NCI-H748 (cell line): Measurements from ENCODE around the gene PXDN.
"Not testable (repeated sequence)": the region's sequence is repeated elsewhere in the genome, so short reads cannot be mapped to it uniquely, and the experiment has no call there.

ENCODE experiments used
- DNase-seq: peaks from one replicate; lab custom pipeline; 2025; ENCODE audit not compliant: unreplicated experiment; lab: John Stamatoyannopoulos, UW

Gene PXDN

DNA sequence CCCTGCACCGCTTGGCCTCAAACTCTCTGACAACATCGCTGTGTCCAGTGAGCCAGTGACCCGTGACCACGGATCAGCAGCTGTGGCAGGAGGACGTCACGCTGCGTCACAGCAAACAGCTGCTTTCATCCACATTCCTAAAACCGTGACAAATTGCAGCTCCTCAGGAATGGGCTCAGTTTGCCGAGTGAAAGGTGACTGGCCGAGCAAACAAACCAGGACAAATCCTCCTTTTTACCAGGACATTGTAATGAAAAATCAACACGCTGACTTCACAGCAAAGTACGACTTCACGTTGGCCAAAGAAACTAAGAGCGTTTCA is 57.6 kb downstream of the PXDN start:
- DNase-seq, result peak; percentile 32

DNA sequence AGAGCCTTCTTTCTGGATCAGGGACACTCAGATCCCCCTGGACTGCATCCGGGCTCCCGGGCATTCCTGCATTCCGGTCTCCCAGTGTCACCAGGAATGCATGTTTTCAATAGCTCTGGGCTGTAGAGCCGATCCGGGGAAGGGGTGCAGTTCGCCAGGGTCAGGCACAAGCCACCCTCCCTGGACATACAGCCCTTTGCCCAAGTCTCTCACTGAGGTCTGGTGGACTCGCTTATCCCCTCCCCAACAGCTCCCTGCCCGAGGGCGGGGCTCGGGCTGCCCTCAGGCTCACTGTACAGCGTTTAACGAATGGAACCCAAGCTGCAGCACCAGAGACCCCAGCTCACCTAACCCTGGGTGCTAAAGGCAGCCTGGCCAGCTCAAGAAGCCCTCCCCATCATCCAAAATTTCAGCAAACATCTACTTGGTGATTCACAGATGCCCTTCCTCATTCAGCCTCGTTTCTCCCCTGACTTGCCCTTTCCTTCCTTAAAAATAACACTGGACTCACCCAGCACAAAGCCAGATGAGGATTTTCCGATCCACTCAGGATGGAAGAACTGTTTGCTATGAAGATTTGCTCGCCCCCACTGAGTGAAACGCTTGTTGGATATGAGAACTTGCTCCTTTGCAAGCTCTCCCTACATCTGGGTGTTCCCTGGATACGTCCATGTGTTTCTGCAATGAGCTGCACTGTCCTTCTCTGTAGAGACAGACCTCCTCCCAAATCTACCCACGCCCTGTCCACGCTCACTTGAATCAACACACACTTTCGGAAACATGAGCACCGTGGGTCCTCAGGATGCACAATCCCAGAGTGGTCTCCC is 58.1 kb downstream of the PXDN start:
- DNase-seq, result no peak

DNA sequence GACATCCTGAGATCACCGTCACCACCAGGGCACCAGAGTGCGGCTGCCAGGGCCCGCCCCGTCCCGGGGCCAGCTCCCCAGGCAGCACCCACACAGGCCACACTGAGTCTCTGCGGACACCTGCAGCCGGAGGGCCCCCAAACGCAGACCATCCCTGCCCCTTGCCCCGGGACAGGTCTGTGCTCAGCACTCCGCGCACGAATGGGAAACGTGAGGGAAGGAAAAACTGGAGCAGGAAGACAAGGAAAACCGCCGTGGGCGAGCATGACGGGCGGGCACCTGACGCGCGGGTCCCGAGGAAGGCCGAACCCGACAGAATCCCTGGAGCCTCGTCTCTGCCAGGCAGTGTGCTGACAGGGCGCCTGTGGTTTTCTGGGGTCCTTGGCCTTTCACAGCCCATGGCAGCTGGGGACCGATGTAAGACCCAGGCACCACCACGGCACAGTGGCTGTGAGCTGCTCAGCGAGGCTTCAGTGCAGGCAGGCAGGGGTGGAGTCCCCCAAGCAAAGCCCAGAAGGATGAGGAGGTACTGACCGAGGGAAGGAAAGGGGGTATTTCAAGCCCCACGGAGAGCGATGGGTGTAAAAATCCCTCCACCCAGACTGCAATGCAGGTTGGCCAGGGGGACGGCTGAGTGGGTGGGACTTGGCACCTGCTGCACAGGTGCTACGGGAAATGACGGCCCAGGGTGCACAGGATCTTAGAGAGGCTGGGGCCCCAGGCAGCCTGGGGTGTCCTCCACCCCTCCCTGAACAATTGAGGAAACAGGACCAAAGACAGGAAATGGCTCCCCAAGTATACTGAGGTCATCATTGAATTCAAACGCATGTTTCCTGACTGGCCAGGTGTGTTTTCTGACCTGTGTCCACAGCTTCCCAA is 59.0 kb downstream of the PXDN start:
- no peak for DNase-seq

DNA sequence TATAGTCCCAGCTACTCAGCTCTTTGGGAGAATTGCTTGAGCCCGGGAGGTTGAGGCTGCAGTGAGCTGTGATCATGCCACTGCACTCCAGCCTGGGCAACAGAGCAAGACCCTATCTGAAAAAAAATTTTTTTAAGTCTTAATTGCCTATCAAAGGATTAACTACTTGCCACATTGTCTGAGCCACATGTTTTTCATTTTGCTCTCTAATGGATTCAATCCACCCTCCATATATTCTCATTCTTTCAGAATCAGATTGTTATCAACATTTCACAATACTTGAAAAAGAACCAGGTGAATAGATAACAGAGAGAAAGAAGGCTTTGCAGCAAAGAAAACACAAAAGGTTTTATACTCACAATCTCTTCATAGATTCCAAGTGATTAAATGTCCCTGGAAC is 61.0 kb downstream of the PXDN start:
- no peak for DNase-seq

DNA sequence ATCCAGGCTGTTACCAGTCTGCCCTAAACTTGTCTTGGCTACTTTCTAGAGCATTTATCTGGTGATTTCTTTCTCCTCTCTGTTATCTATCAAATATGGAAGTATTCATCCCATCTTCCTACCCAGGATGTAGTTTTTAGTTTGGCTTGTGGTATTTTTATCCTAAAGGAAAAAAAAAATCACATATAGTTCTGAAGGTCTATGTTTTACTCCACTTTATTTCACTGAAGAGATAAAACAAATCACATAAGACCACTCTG is 62.2 kb downstream of the PXDN start:
- DNase-seq, result no peak

DNA sequence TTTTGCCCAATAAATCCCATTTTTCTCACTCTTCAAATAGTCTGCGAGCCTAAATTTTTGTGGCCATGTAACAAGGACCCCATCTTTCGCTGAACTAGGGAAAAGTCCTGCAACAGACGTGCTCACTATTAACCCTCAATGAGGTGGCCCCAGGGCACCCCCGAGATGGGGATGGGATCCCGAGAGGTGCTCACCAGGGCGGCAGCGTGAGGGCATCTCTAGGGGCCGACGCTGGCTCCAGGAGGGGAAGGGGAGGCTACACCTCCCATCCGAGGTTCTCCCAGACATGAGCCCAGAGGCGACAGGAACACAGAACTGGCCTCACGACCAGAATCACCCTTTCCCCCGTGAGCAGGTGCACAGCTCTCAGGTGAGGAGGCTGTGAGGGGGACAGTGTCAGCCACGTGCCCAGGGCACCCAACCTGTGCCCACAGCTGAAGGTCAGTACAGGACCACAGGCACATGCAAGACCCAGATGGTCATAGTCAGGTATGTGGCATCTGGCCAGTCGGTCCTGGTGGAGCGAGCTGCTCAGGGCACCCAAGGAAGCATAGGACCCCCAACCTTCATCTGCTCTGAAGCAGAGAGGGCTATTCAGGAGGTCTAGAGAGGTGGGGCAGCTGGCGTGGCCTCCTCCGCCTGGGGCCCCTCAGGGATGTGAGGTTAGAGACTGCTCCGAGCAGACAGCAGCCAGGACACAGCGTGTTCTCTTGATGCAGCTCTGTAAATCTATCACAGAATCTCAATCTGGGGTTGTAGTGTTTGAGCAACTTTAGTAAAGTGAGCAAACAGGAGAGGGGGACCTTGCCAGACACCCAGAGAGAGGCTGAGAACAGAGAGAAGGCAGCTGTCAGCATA is 62.8 kb downstream of the PXDN start:
- no peak for DNase-seq

DNA sequence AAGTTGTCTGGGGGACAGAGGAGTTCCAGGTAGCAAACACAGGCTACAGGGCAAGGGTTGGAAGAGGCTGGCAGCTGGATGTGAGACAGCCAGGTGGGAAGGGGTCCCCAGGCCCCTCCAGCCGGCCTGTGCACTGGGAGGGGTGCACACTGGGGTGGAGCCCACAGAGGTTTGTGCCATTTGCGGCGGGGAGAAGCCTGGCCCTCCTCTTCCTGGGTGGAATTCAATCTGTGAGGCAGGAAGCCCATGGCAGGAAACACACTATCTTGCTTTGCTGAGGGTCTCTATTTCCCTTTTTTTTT is 63.3 kb downstream of the PXDN start:
- no peak for DNase-seq

DNA sequence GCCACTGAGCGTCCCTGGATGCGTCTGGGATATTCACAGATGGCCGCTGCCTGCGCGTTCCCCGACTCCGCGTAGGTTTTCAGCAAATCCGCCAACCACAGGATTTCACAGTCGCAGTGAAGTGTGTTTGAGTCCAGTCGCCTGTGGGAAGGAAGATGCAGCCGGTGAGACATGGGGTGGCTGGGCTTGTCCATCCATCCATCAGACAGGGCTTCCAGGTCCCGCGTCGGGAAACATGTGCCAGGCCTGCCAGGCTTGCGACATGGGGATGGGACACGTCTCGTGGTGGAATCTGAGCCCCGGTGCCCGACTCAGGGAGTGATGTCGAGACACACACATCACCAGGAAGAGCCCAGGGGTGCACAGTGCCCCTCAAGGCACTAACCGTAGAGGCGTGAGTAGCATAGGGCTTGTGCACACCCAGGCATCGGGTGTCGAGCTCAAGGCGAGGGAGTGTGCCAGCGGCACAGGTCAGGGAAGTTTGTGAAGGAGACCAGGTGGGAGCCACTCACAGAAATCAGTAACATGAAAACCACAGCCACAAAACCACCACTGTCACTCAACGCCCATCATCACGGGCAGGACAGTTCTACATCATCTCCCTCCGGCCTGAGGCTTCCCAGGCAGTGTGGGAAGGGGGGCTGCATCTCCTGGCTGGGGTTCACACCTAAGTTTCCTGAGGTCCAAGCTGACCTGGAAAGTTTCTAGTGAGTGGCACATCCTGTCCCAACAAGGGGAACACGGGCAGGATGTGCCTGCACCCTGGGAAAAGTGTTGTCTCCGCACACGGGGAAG is 63.9 kb downstream of the PXDN start:
- no peak for DNase-seq

DNA sequence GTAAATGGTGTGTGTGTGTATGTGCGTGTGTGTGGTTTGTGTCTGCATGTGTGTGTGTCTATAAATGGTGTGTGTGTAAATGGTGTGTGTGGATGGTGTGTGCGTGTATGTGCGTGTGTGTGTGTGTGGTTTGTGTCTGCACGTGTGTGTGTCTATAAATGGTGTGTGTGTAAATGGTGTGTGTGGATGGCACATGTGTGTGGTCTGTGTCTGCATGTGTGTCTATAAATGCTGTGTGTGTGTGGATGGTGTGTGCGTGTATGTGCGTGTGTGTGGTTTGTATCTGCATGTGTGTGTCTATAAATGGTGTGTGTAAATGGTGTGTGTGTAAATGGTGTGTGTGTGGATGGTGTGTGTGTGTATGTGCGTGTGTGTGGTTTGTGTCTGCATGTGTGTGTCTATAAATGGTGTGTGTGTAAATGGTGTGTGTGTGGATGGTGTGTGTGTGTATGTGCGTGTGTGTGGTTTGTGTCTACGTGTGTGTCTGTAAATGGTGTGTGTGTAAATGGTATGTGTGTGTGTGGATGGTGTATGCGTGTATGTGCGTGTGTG is 64.8 kb downstream of the PXDN start:
- not testable (repeated sequence) for DNase-seq

DNA sequence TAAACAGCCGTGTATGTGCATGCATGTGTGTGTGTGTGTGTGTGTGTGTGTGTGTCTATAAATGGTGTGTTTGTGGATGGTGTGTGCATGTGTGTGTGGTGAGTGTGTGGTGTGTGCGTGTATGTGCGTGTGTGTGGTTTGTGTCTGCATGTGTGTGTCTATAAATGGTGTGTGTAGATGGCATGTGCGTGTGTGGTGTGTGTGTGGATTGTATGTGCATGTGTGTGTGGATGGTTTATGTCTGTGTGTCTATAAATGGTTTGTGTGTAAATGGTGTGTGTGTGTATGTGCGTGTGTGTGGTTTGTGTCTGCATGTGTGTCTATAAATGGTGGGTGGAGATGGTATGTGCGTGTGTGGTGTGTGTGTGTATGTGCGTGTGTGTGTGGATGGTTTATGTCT is 65.2 kb downstream of the PXDN start:
- not testable (repeated sequence) for DNase-seq

DNA sequence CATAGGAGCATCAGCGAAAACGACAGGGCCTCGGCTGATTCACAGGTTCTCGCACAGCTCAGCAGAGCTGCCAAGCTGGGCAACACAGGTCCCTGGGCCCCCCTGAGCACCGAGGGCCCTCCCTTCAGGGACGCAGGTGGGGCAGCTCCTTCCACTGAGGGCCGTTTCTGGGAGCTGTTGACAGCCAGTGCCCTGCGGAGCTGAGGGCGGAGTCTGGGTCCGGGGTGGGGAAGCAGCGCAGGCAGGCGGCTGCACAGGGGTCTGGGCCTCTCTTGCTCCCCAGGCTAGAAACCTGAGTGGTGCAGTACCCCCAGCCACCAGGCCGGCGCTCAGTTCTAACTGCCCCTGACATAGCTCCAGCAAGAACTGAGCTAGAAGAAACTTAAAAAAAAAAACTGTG is 65.7 kb downstream of the PXDN start:
- no peak for DNase-seq

DNA sequence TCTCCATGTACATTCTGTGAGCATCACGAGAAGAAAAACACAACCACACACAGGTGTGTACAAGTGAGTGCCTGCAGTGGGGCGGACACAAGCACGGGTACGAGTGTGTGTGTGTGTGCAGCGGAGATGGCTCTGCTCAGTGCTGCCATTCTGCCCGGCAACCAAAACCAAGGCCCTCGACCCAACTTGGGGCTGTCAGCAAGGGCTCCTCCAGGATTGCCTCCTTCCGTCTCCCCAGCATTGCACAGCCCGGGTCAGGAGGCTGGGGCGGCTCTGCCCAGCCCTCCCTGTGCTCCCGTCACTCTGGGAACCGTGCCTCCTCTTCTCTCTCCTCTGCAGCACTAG is 66.5 kb downstream of the PXDN start:
- DNase-seq, result no peak

DNA sequence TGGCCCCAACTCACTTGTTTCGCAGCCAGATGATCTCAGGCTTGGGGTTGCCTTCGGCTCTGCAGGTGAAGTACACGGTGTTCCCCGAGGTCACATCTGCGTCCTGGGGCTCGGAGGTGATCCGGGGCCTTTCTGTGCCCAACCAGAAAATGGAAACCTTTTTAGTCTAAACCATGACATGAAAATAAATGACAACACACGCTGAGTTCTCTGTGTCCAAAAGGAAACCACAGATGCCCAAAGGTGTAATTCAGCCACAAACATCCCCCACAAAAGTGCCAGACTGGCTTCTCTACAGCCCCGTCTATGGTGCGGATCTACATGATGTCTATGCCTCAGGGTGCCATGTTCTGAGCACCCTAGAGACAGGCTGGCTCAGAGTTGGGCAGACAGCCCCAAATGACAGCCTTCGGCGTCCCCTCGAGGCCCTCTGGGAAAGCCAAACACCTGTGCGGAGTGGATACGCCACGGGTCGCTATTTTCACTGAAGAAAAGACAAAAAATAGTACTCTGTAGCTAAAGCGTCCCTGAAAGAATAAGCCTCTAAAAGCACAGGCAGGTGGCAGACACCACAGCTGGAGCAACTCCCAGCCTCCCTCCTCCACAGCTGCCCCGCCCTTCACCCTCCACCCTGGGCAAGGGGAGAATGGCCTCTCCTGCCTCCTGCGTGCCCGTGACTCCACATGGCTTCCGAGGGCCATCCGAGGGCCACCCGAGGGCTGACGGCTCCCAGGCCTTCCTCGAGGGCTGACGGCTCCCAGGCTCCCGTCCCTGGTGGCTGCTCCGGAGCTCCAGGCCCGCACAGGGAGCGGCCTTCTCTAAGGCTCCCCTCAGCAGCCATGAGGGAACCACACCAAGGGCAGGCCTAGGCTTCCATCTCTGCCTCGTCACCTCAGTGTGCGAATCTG is 67.1 kb downstream of the PXDN start:
- DNase-seq, result no peak

DNA sequence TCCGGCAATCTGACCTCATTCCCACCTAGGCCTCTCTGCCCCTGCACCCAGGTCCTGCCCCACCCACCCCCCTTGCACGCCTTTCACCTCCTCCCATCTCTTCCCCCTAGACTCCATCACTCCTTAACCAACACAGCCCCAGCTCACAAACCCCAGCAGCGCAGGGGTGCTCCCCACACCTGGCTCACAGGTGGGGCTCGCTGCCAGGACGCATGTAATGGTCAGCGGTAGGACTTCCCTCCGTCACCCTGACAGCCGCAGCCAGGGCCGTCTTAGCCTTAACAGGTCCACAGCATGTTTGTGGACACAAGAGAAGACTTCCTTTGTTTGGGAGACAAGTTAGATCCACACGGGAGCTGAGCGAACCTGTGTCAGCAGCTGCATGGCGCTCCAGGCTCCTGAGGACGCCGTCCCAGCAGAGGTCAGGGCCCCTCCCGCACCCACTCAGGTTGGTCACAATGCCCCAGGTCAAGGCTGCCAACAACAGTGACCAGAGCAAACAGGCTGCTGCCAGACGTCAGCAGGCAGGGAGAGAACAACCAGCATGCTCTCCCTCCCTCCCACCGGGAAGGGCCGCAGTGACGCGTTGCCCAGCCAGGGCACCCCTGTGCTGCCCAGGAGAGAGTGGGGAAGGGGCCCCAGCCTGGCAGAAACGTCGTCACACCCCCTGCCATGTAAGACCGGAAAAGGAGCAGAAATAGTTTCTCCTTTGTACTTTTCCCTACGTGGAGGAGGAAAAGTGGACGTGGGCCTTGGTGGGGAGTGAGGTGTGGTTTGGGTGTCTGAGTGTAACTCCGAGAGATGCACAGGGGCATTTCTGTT is 68.0 kb downstream of the PXDN start:
- no peak for DNase-seq

DNA sequence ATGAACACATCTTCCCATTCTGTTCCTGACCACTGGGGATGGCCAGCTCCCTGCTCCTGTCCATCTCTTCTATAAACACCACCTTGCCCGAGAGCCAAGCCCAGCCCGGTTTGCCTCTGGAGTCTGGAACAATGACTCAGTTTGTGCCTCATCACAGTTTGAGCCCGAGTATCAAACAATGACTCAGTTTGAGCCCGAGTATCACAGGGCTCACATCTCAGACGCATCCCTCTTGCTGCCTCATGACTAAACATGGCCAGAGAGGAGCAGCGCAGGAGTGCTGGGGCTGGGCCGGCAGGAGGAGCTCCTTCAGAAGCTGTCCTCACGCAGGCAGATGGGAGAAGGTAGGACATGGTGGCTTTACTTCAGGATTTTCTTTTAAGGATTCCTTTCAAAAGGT is 68.7 kb downstream of the PXDN start:
- DNase-seq, result no peak

DNA sequence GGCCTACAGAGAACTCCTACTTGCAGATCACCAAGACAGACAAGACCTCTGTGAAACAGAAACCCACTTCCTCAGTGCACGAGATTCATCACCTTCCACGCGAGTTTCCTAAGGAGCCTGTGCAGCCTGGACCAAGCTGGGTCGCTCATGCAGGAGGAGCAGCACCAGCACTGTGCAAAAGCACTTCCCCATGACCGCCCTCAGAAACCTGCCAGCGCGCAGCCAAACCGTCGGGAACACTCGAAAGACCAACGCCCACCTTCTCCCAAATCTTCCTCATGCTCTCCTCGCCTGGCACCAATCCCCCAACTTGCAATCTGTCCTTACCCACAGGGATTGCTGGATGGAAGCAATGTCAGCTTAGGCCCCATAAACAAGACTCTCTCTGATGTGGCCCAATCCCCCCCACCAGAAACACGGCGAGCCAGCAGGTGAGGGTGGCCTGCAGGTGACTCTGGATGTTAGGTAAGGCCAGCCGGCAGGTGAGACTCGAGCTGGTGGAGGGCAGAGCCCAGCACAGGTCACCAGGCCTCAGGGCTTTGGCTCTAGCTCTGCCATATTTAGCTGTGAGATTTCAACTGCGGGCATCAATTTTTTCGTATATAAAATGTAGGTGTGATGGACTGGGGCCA is 69.4 kb downstream of the PXDN start:
- no peak for DNase-seq

DNA sequence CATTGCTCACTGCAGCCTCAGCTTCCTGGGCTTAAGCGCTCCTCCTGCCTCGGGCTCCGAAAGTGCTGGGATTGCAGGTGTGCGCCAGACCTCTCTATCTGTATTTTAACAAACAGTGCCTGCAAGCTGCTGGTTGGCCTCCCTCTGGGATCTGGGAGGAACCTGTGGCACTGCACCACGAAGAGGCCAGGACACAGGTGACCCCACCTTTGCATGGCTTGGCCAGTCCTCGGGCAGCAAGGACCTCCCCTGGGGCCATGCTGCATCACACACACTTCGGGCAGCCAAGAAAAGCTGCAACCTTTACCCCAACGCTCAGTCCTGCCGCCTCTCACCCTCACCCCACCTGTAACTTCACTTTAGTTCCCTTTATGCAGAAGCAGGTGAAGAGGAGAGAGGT is 70.0 kb downstream of the PXDN start:
- no peak for DNase-seq

DNA sequence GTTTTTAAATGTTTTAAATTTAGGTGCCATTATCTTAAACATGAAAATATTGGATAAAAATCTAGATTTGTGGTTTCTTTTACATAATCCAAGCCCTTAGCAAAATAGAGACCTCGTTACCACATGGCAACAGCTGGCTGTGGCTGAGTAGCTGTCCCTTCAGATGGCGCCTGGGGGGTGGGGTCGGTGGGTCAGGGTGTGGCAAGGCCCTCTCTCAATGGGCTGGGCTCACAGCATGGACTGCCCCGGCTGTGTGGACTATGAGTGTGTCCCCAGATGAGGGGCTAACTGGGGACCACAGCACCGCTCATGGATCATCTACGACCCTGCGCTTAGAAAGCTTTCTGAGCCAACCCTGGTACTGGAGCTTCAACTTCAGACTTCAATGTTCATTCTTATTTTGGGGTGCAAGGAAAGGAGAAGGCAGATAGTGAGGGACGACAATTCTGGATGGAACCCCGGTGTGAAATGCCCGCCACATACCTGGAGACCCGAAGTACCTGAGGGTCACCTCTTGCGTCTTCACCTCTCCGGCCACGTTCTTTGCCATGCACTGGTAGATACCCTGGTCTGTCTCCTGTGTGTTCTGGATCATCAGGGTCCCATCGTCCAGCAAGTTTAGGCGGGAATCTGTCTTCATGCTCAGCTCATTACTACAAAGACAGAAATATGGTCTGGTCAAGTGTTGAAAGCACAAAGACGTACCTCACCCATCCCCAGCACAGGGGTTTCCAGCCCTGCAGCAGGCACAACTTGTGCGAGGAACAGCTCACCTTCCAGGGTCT is 71.0 kb downstream of the PXDN start:
- no peak for DNase-seq
